B cell (primary cell): ENCODE results near the gene LBX2. TPM values are rescaled to one million over a fixed set of nuclear protein-coding genes. Genes with fewer than 3 reads are reported as not detected.

ENCODE experiments used
- ATAC-seq: fragments of 200-7000 bp; cut with Tn5 transposase; one replicate; pipeline ENCODE4 v1.10.0; 2021; ENCODE audit warnings: low read depth, mild to moderate bottlenecking, moderate number of reproducible peaks, moderate library complexity
- CTCF ChIA-PET: fragments of 350-600 bp; sonication (Branson Sonifier 250); formaldehyde crosslinking; loops from one replicate; lab custom pipeline; 2021; ENCODE audit warnings: antibody characterized with exemption, inconsistent platforms; lab: Charles Lee
- POLR2A ChIA-PET: fragments of 350-600 bp; sonication (Branson Sonifier 250); formaldehyde crosslinking; loops from one replicate; lab custom pipeline; 2021; ENCODE audit warnings: antibody characterized with exemption; lab: Charles Lee
- DNase-seq: peaks from one replicate; pipeline ENCODE4 v3.0.0; 2013
- H2AFZ ChIP-seq: 2 replicates; pipeline ENCODE4 v1.6.1; 2012; ENCODE audit warnings: mild to moderate bottlenecking, low read depth, low read length; ENCODE audit not compliant: insufficient read depth, poor library complexity, severe bottlenecking
- H3K27ac ChIP-seq, 2 donors: 1 replicate in 1 of 2; 2 replicates in 1 of 2; pipeline ENCODE4 v1.5.1; 2012 to 2013; ENCODE audit warnings: low read length in 2 of 2, mild to moderate bottlenecking in 2 of 2, moderate library complexity in 1 of 2
- H3K27me3 ChIP-seq, 4 experiments: fragments of 200-600 bp in 1 of 4; sonication (generic) in 1 of 4; replicated peaks in 1 of 4; 1 replicate in 2 of 4; 2 replicates in 2 of 4; pipeline versions ENCODE4 v1.6.1 to v1.7.0; 2013 to 2016; ENCODE audit warnings: low read length in 3 of 4, mild to moderate bottlenecking in 2 of 4, mixed read lengths in 1 of 4, moderate library complexity in 1 of 4; ENCODE audit not compliant: insufficient read depth in 4 of 4, control insufficient read depth in 3 of 4; ENCODE audit errors: control extremely low read depth in 1 of 4
- H3K36me3 ChIP-seq, 2 experiments: replicated peaks in 1 of 2; 1 replicate in 1 of 2; 2 replicates in 1 of 2; pipeline versions ENCODE4 v1.6.1 to v1.7.1; 2013; ENCODE audit warnings: low read length in 1 of 2; ENCODE audit not compliant: insufficient read depth in 2 of 2, control insufficient read depth in 1 of 2; ENCODE audit errors: control extremely low read depth in 1 of 2, extremely low read depth in 1 of 2
- H3K4me1 ChIP-seq, 2 donors: fragments of 200-600 bp in 1 of 2; sonication (generic) in 1 of 2; 1 replicate in 1 of 2; 2 replicates in 1 of 2; pipeline versions ENCODE4 v1.5.1 to v1.6.1; 2013 to 2017; ENCODE audit warnings: low read length in 2 of 2; ENCODE audit not compliant: control insufficient read depth in 2 of 2, insufficient read depth in 2 of 2
- H3K4me2 ChIP-seq: replicated peaks from 2 replicates; pipeline ENCODE3; 2012; ENCODE audit warnings: mild to moderate bottlenecking, low read depth, low read length; ENCODE audit not compliant: poor library complexity, severe bottlenecking
- H3K4me3 ChIP-seq, 5 experiments: fragments of 200-600 bp in 1 of 5; sonication (generic) in 1 of 5; 1 replicate in 3 of 5; 2 replicates in 2 of 5; pipeline versions ENCODE4 v1.5.1 to v1.7.0; 2011 to 2016; ENCODE audit warnings: low read length in 4 of 5, mild to moderate bottlenecking in 4 of 5, low read depth in 2 of 5, control low read depth in 1 of 5, moderate library complexity in 1 of 5; ENCODE audit not compliant: insufficient read depth in 1 of 5; ENCODE audit errors: control extremely low read depth in 1 of 5, extremely low read depth in 1 of 5
- H3K79me2 ChIP-seq: fragments of 200-600 bp; sonication (generic); one replicate; pipeline ENCODE4 v1.6.0; 2016; ENCODE audit warnings: low read length; ENCODE audit not compliant: control insufficient read depth, insufficient read depth
- H3K9ac ChIP-seq: fragments of 200-600 bp; sonication (generic); 2 replicates; pipeline ENCODE4 v1.6.1; 2017; ENCODE audit warnings: mild to moderate bottlenecking, low read length, moderate library complexity
- H3K9me3 ChIP-seq, 3 donors: one replicate each; pipeline versions ENCODE4 v1.6.1 to v1.7.1; 2013; ENCODE audit warnings: low read length in 2 of 3; ENCODE audit not compliant: control insufficient read depth in 2 of 3, insufficient read depth in 1 of 3; ENCODE audit errors: control extremely low read depth in 1 of 3
- H4K20me1 ChIP-seq: 2 replicates; pipeline ENCODE4 v1.6.0; 2012; ENCODE audit warnings: mild to moderate bottlenecking, low read length; ENCODE audit not compliant: insufficient read depth, control insufficient read depth, poor library complexity, severe bottlenecking
- H3K27ac Mint-ChIP-seq: one replicate; pipeline ENCODE4 v1.8.0; 2021; ENCODE audit warnings: mixed read lengths
- H3K27me3 Mint-ChIP-seq: one replicate; pipeline ENCODE4 v1.8.0; 2021; ENCODE audit warnings: mixed read lengths
- H3K4me1 Mint-ChIP-seq: one replicate; pipeline ENCODE4 v1.8.0; 2021; ENCODE audit warnings: mixed read lengths
- H3K4me3 Mint-ChIP-seq: one replicate; pipeline ENCODE4 v1.8.0; 2021; ENCODE audit warnings: mixed read lengths
- H3K9me3 Mint-ChIP-seq: one replicate; pipeline ENCODE4 v1.8.0; 2022; ENCODE audit warnings: mixed read lengths; ENCODE audit not compliant: insufficient read depth
- CTCF ChIP-seq: fragments of 200-600 bp; IDR thresholded peaks from one replicate; pipeline ENCODE4 v1.8.0; 2022; ENCODE audit warnings: antibody characterized with exemption, mild to moderate bottlenecking
- EZH2 ChIP-seq: IDR thresholded peaks from 2 replicates; pipeline ENCODE4 v1.6.1; 2012; ENCODE audit warnings: borderline replicate concordance, low read depth, mild to moderate bottlenecking, moderate library complexity, low read length; ENCODE audit not compliant: insufficient read depth, poor library complexity, severe bottlenecking
- WGBS: methylation state at CpG from one replicate; pipeline ENCODE4 v1.1.5; 2013; ENCODE audit warnings: missing lambda C conversion rate; ENCODE audit not compliant: insufficient coverage; 5-methylcytosine and 5-hydroxymethylcytosine counted together
- intact Hi-C: fragments of 100-400 bp; cut with micrococcal nuclease; formaldehyde crosslinking; loops from one replicate; pipeline ENCODE4 v1.10.0; 2022
- polyA plus RNA-seq: library from polyadenylated mRNA; depleted of rRNA; stranded (reverse); fragments of >200 nt; gene quantifications from 2 replicates; pipeline ENCODE4 v1.2.3, GENCODE V29; 2012
- total RNA-seq, 2 donors: library from RNA; stranded (reverse); fragments of 120-200 nt in 1 of 2; gene quantifications; 1 replicate in 1 of 2; 2 replicates in 1 of 2; pipeline versions ENCODE4 v1.2.3 to v1.2.4, GENCODE V29; 2013 to 2022

Gene LBX2
- total and polyA plus RNA-seq, 2 donors (not counting 1 experiment from before 2014, with no cell fraction given) = 1.1 to 2.0 TPM

- Mint-ChIP-seq H3K4me3 (peak overlapping the region; percentile 60), H3K27ac (peak overlapping the region; percentile 53), H3K27me3 (peaks cover 59% of the 10 kb centered on the region), H3K9me3 (no peaks in the 10 kb centered on the region), H3K4me1 (peaks cover 29% of the 10 kb centered on the region)
- H3K4me2 ChIP-seq = peak overlapping the region; percentile 96
- peaks cover 36 to 48% of the 10 kb centered on the region in 2 donors for H3K4me1 ChIP-seq
- H3K27me3 ChIP-seq = peaks cover 2 to 83% (median 56%) of the 10 kb centered on the region in 4 experiments
- peaks cover 0 to 31% (median 1%) of the 10 kb centered on the region in 3 donors for H3K9me3 ChIP-seq
- TF ChIP-seq EZH2 = peak; percentile 71
- TF ChIP-seq CTCF = no peak
- CTCF ChIA-PET = interaction anchor here (0.8 to 1.6 kb wide), 3 partner anchors 10 to 74 kb away, joined by 3 to 4 read pairs (median 4); no protein-coding TSS in a partner anchor
- no peak overlapping the region for H3K27ac ChIP-seq
- H2AFZ ChIP-seq = peak overlapping the region; percentile 46
- H3K79me2 ChIP-seq = no peaks in the 10 kb centered on the region
- intact Hi-C loops = no loop called here
- H3K9ac ChIP-seq = peak overlapping the region; percentile 67
- WGBS = 6% methylated on average over 52 of the region's 52 CpGs
- H3K4me3 ChIP-seq = peak overlapping the region in 1 of 5 experiments; percentile 68
- ATAC-seq (no peak), DNase-seq (peak; percentile 68)
- no peaks in the 10 kb centered on the region for H3K36me3 ChIP-seq
- peaks cover 6% of the 10 kb centered on the region for H4K20me1 ChIP-seq
- POLR2A ChIA-PET = interaction anchor here (1.7 kb wide), 1 partner anchor 16 kb away, joined by 7 read pairs; the partner anchor contains the start of genes AUP1 and HTRA2
Observed at GRCh38 chr2:74513605-74514367, 14.4 kb upstream of the LBX2 start.
